HepG2 (cell line): Measurements from ENCODE around the gene KHNYN. TPM values are rescaled to one million over a fixed set of nuclear protein-coding genes. Genes with fewer than 3 reads are reported as not detected.

ENCODE experiments used
- ATF7 ChIP-seq, 2 experiments: fragments of 450-650 bp in 1 of 2; sonication (generic) in 1 of 2; formaldehyde crosslinking in 1 of 2; IDR thresholded peaks; 2 replicates each; pipeline versions ENCODE4 v1.4.0 to v1.6.1; 2016 to 2020; ENCODE audit warnings: antibody characterized with exemption in 1 of 2, mild to moderate bottlenecking in 1 of 2, missing genetic modification reagents in 1 of 2
- CC2D1A ChIP-seq: sonication (generic); formaldehyde crosslinking; IDR thresholded peaks from 2 replicates; pipeline ENCODE4 v1.8.1; 2023; ENCODE audit warnings: mild to moderate bottlenecking, missing genetic modification reagents
- FOXK1 ChIP-seq: sonication (generic); formaldehyde crosslinking; IDR thresholded peaks from 2 replicates; pipeline ENCODE4 v1.4.0; 2020; ENCODE audit warnings: low read depth, missing genetic modification reagents, borderline replicate concordance
- GTF2F1 ChIP-seq: fragments of 150-350 bp; IDR thresholded peaks from 2 replicates; pipeline ENCODE4 v1.6.1; 2014; ENCODE audit warnings: low read length
- HOXA5 ChIP-seq: sonication (generic); formaldehyde crosslinking; IDR thresholded peaks from 2 replicates; pipeline ENCODE4 v1.4.0; 2020; ENCODE audit warnings: missing genetic modification reagents
- MTF2 ChIP-seq: sonication (generic); formaldehyde crosslinking; IDR thresholded peaks from 2 replicates; pipeline ENCODE4 v1.5.0; 2020; ENCODE audit warnings: missing genetic modification reagents, borderline replicate concordance
- NFKB2 ChIP-seq: sonication (generic); formaldehyde crosslinking; IDR thresholded peaks from 2 replicates; pipeline ENCODE4 v1.4.0; 2020; ENCODE audit warnings: missing genetic modification reagents, borderline replicate concordance
- POLR2AphosphoS2 ChIP-seq: IDR thresholded peaks from 2 replicates; pipeline ENCODE4 v1.6.1; 2011; ENCODE audit warnings: low read depth, low read length, improper control_type of control experiment
- TCF7 ChIP-seq: sonication (generic); IDR thresholded peaks from 2 replicates; pipeline ENCODE4 v1.6.1; 2016; ENCODE audit warnings: antibody characterized with exemption, low read depth
- ZBTB7B ChIP-seq: sonication (generic); formaldehyde crosslinking; IDR thresholded peaks from 2 replicates; pipeline ENCODE4 v1.4.0; 2020; ENCODE audit warnings: missing genetic modification reagents
- ZNF337 ChIP-seq: sonication (generic); formaldehyde crosslinking; IDR thresholded peaks from 2 replicates; pipeline ENCODE4 v1.5.1; 2020; ENCODE audit warnings: missing genetic modification reagents, low read depth, mild to moderate bottlenecking, borderline replicate concordance
- ZNF382 ChIP-seq: sonication (generic); formaldehyde crosslinking; IDR thresholded peaks from 2 replicates; pipeline ENCODE4 v1.5.0; 2020; ENCODE audit warnings: missing genetic modification reagents, mild to moderate bottlenecking, borderline replicate concordance
- ZNF713 ChIP-seq: sonication (generic); formaldehyde crosslinking; IDR thresholded peaks from 2 replicates; pipeline ENCODE4 v1.4.0; 2020; ENCODE audit warnings: mild to moderate bottlenecking, missing genetic modification reagents
- ZNF724P ChIP-seq: sonication (generic); formaldehyde crosslinking; IDR thresholded peaks from 2 replicates; pipeline ENCODE4 v1.8.0; 2022; ENCODE audit warnings: missing genetic modification reagents, borderline replicate concordance
- polyA plus RNA-seq, 8 experiments: library from polyadenylated mRNA; depleted of rRNA in 3 of 8; stranded (reverse) in 7 of 8; unstranded in 1 of 8; fragments of >200 nt; fragmentation: Illumina TruSeq in 4 of 8; extraction: Trizol in 4 of 8; gene quantifications; 2 replicates each; pipeline versions ENCODE4 v1.2.1 to v1.2.3, GENCODE V29; 2011 to 2016; ENCODE audit warnings: low read depth in 4 of 8, missing spikeins in 1 of 8, mixed read lengths in 1 of 8; ENCODE audit not compliant: insufficient read depth in 1 of 8
- total RNA-seq, 5 experiments: library from RNA; depleted of rRNA; stranded (reverse); fragments of >200 nt; fragmentation: Illumina TruSeq; extraction: Trizol; gene quantifications; 2 replicates each; pipeline ENCODE4 v1.2.3, GENCODE V29; 2016; ENCODE audit warnings: low read depth in 1 of 5
- TF ChIP-seq, protein P1 (sequence below): sonication (generic); formaldehyde crosslinking; IDR thresholded peaks from 2 replicates; pipeline ENCODE4 v1.5.0; 2020; ENCODE audit warnings: missing genetic modification reagents
- TF ChIP-seq, protein P2 (sequence below): sonication (generic); formaldehyde crosslinking; IDR thresholded peaks from 2 replicates; pipeline ENCODE4 v1.4.0; 2020; ENCODE audit warnings: missing genetic modification reagents
- TF ChIP-seq, protein P3 (sequence below): sonication (generic); formaldehyde crosslinking; IDR thresholded peaks from 2 replicates; pipeline ENCODE4 v1.5.1; 2020; ENCODE audit warnings: mild to moderate bottlenecking, missing genetic modification reagents, moderate library complexity
- TF ChIP-seq, protein P4 (sequence below): IDR thresholded peaks from 2 replicates; pipeline ENCODE4 v1.6.1; 2018; ENCODE audit warnings: missing genetic modification reagents, mild to moderate bottlenecking, missing compliant biosample characterization
- TF ChIP-seq, protein P5 (sequence below): sonication (generic); formaldehyde crosslinking; IDR thresholded peaks from 2 replicates; pipeline ENCODE4 v1.4.0; 2020; ENCODE audit warnings: low read depth, mild to moderate bottlenecking, missing genetic modification reagents

The KHNYN gene
- total and polyA plus RNA-seq, 2 of the 13 experiments (the other 11 are each of a cell fraction or from before 2014, with no cell fraction given), result 52.8 to 75.7 TPM

DNA sequence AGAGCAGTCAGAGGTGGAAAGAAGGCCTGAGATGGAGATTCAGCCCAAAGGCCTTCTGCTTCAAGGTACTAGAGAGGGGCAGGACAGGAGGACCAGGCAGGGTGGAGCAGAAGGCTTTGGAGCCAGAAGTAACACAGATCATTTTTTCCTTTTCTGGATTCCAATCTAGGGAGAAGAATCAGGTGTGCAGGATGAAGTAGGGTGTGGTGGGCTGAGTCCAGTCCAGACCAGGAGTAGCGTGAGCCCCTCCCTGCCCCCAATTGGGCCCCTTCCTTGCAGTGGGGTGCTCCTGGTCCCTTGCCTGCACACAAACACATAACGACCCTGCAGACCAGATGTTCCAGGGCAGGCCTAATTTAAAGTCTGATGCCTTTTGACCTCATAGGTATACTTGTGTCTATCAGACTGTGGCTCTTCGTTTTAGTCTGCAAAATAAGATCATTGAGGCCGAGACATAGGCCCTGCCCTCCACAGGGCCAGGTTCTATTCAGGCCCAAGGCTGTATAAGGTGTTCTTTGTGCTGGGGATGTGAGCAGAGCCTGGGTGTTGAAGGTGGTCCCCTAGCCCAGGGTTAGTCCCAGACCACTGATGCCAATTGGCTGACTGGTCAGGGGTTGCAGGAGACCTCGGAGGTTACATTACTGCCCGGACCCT lies 32.0 kb upstream of the KHNYN start (continued):
- TF ChIP-seq, protein P1, sequence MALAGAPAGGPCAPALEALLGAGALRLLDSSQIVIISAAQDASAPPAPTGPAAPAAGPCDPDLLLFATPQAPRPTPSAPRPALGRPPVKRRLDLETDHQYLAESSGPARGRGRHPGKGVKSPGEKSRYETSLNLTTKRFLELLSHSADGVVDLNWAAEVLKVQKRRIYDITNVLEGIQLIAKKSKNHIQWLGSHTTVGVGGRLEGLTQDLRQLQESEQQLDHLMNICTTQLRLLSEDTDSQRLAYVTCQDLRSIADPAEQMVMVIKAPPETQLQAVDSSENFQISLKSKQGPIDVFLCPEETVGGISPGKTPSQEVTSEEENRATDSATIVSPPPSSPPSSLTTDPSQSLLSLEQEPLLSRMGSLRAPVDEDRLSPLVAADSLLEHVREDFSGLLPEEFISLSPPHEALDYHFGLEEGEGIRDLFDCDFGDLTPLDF (CRISPR knock-in tag), result no peak
- TF ChIP-seq CC2D1A (0 out of 2 replicates have a peak, but pooled peaks have one; percentile 23), ATF7 (IDR thresholded peaks at IDR 0.05) (no peak), ATF7 (CRISPR knock-in tag; IDR thresholded peaks at IDR 0.05) (no peak), HOXA5 (CRISPR knock-in tag) (no peak), POLR2AphosphoS2 (no peak), MTF2 (CRISPR knock-in tag) (no peak), ZNF337 (CRISPR knock-in tag) (no peak), TCF7 (no peak), NFKB2 (CRISPR knock-in tag) (0 out of 2 replicates have a peak, but pooled peaks have one; percentile 38), ZNF713 (CRISPR knock-in tag) (no peak), ZNF382 (no peak), ZBTB7B (no peak), ZNF724P (CRISPR knock-in tag) (peak; percentile 20; the same call in 1 of the 2 replicates), GTF2F1 (no peak), FOXK1 (CRISPR knock-in tag) (no peak)
- TF ChIP-seq, protein P2, sequence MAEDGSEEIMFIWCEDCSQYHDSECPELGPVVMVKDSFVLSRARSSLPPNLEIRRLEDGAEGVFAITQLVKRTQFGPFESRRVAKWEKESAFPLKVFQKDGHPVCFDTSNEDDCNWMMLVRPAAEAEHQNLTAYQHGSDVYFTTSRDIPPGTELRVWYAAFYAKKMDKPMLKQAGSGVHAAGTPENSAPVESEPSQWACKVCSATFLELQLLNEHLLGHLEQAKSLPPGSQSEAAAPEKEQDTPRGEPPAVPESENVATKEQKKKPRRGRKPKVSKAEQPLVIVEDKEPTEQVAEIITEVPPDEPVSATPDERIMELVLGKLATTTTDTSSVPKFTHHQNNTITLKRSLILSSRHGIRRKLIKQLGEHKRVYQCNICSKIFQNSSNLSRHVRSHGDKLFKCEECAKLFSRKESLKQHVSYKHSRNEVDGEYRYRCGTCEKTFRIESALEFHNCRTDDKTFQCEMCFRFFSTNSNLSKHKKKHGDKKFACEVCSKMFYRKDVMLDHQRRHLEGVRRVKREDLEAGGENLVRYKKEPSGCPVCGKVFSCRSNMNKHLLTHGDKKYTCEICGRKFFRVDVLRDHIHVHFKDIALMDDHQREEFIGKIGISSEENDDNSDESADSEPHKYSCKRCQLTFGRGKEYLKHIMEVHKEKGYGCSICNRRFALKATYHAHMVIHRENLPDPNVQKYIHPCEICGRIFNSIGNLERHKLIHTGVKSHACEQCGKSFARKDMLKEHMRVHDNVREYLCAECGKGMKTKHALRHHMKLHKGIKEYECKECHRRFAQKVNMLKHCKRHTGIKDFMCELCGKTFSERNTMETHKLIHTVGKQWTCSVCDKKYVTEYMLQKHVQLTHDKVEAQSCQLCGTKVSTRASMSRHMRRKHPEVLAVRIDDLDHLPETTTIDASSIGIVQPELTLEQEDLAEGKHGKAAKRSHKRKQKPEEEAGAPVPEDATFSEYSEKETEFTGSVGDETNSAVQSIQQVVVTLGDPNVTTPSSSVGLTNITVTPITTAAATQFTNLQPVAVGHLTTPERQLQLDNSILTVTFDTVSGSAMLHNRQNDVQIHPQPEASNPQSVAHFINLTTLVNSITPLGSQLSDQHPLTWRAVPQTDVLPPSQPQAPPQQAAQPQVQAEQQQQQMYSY, result no peak
- TF ChIP-seq, protein P3, sequence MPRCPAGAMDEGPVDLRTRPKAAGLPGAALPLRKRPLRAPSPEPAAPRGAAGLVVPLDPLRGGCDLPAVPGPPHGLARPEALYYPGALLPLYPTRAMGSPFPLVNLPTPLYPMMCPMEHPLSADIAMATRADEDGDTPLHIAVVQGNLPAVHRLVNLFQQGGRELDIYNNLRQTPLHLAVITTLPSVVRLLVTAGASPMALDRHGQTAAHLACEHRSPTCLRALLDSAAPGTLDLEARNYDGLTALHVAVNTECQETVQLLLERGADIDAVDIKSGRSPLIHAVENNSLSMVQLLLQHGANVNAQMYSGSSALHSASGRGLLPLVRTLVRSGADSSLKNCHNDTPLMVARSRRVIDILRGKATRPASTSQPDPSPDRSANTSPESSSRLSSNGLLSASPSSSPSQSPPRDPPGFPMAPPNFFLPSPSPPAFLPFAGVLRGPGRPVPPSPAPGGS (CRISPR knock-in tag), result peak; percentile 69; the same call in 1 of the 2 replicates
- TF ChIP-seq, protein P4, sequence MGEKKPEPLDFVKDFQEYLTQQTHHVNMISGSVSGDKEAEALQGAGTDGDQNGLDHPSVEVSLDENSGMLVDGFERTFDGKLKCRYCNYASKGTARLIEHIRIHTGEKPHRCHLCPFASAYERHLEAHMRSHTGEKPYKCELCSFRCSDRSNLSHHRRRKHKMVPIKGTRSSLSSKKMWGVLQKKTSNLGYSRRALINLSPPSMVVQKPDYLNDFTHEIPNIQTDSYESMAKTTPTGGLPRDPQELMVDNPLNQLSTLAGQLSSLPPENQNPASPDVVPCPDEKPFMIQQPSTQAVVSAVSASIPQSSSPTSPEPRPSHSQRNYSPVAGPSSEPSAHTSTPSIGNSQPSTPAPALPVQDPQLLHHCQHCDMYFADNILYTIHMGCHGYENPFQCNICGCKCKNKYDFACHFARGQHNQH (CRISPR knock-in tag), result no peak
- TF ChIP-seq, protein P5, sequence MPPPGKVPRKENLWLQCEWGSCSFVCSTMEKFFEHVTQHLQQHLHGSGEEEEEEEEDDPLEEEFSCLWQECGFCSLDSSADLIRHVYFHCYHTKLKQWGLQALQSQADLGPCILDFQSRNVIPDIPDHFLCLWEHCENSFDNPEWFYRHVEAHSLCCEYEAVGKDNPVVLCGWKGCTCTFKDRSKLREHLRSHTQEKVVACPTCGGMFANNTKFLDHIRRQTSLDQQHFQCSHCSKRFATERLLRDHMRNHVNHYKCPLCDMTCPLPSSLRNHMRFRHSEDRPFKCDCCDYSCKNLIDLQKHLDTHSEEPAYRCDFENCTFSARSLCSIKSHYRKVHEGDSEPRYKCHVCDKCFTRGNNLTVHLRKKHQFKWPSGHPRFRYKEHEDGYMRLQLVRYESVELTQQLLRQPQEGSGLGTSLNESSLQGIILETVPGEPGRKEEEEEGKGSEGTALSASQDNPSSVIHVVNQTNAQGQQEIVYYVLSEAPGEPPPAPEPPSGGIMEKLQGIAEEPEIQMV (CRISPR knock-in tag), result no peak
